Measurements from ENCODE around the gene RIPOR1.

DNA sequence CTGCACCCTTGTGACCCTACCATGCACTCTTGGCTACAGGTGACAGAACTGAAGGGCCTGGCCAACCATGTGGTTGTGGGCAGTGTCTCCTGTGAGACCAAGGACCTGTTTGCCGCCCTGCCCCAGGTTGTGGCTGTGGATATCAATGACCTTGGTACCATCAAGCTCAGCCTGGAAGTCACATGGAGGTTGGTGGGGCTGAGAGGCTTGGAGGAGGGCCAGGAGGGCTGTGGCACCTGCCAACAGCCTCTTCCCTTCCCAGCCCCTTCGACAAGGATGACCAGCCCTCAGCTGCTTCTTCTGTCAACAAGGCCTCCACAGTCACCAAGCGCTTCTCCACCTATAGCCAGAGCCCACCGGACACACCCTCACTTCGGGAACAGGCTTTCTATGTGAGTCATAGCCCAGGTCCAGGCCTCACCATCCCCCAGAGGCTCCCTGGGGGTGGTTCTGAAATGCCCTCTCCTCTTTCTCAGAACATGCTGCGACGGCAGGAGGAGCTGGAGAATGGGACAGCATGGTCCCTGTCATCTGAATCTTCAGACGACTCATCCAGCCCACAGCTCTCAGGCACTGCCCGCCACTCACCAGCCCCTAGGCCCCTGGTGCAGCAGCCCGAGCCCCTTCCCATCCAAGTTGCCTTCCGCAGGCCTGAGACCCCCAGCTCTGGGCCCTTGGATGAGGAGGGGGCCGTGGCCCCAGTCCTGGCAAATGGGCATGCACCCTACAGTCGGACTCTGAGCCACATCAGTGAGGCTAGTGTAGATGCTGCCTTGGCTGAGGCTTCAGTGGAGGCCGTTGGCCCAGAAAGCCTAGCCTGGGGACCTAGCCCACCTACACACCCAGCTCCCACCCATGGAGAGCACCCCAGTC lies 13.0 kb downstream of the RIPOR1 start:
- no peak for TF ChIP-seq EZH2 (IDR thresholded peaks at IDR 0.05; ENCODE audit: insufficient read depth, low read length)
- TF ChIP-seq, protein P1, sequence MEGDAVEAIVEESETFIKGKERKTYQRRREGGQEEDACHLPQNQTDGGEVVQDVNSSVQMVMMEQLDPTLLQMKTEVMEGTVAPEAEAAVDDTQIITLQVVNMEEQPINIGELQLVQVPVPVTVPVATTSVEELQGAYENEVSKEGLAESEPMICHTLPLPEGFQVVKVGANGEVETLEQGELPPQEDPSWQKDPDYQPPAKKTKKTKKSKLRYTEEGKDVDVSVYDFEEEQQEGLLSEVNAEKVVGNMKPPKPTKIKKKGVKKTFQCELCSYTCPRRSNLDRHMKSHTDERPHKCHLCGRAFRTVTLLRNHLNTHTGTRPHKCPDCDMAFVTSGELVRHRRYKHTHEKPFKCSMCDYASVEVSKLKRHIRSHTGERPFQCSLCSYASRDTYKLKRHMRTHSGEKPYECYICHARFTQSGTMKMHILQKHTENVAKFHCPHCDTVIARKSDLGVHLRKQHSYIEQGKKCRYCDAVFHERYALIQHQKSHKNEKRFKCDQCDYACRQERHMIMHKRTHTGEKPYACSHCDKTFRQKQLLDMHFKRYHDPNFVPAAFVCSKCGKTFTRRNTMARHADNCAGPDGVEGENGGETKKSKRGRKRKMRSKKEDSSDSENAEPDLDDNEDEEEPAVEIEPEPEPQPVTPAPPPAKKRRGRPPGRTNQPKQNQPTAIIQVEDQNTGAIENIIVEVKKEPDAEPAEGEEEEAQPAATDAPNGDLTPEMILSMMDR (IDR thresholded peaks at IDR 0.05; ENCODE audit: insufficient read depth, low read depth, low read length) = no peak
